GM11168 (cell line): ENCODE data around the gene RNPEP.
"Not testable (repeated sequence)": the region's sequence is repeated elsewhere in the genome, so short reads cannot be mapped to it uniquely, and the experiment has no call there.

Experiments used
- in situ Hi-C: fragments of 300-500 bp; cut with MboI; formaldehyde crosslinking; loops from one replicate; pipeline ENCODE4 v1.12.0; 2022; ENCODE audit warnings: low sequenced_read_pairs; ENCODE audit not compliant: unreplicated experiment

Gene RNPEP

GRCh38 chr1:202009326-202010179, 27.1 kb downstream of the RNPEP start:
- in situ Hi-C loops, result loop anchor here (5.0 kb wide), 1 partner anchor 113 kb away; the partner anchor contains the start of gene GPR37L1

GRCh38 chr1:202010180-202011015, 27.9 kb downstream of the RNPEP start, which contains the start of gene ELF3:
ELF3 (plus strand) TSS chr1:202010587; CDS start chr1:202011137, 550 bp downstream.
- in situ Hi-C loops, result loop anchor here (5.0 kb wide), 1 partner anchor 112 kb away; the partner anchor contains the start of gene GPR37L1

DNA sequence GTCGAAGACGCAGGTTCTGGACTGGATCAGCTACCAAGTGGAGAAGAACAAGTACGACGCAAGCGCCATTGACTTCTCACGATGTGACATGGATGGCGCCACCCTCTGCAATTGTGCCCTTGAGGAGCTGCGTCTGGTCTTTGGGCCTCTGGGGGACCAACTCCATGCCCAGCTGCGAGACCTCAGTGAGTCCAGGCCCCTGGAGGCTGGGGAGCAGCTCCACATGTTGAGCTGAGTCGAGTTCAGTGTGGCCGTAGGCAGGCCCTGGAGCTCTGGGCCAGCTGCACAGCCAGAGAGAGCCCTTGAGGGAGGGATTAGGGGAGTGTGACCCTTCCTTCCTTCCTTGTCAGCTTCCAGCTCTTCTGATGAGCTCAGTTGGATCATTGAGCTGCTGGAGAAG, 29.5 kb downstream of the RNPEP start:
- in situ Hi-C loops, result loop anchor here (5.0 kb wide), 1 partner anchor 110 kb away; the partner anchor contains the start of gene GPR37L1

DNA sequence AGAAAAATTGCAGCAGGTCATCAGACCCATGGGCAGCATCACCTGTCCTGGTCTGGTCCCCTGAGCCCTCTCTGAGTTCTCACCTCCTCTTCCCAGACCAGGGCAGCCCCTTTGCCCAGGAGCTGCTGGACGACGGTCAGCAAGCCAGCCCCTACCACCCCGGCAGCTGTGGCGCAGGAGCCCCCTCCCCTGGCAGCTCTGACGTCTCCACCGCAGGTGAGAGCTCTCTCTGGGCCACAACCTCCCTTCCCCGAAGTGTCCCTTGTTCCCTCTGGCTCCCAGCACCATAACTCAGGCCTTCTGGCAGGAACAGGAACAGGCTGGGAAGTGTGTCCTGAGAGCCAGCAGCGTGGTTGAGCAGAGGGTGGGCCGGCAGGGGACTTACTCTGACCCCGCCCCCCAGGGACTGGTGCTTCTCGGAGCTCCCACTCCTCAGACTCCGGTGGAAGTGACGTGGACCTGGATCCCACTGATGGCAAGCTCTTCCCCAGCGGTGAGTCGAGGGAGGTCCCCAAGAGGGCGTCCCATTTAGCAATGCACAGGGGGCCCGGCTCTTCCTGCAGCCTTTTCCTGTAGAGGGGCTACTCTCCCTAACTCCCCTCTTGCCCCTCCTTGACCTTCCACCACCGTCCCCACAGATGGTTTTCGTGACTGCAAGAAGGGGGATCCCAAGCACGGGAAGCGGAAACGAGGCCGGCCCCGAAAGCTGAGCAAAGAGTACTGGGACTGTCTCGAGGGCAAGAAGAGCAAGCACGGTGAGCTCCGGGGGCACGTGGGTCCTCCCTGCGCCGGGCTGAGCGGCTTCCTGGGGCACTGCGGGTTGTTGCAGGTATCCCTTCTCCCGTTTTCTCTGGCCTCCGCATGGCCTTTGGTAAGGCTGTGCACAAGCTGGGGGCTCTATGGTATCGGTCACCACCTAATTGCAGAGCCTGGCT, 30.4 kb downstream of the RNPEP start:
- in situ Hi-C loops, result loop anchor here (5.0 kb wide), 1 partner anchor 109 kb away; the partner anchor contains the start of gene GPR37L1

DNA sequence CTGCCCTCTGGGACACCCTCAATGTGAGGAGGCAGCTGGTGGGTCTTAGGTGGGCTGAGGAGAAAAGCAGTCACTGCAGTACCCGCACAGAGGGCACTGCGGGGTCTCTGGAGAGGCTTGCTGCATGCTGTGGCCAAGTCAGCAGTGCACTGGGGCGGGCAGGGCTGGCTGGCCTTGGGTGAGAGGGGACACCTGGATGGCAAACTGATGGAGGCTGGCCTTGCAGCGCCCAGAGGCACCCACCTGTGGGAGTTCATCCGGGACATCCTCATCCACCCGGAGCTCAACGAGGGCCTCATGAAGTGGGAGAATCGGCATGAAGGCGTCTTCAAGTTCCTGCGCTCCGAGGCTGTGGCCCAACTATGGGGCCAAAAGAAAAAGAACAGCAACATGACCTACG, 31.2 kb downstream of the RNPEP start:
- in situ Hi-C loops, result loop anchor here (5.0 kb wide), 1 partner anchor 109 kb away; the partner anchor contains the start of gene GPR37L1

- in situ Hi-C loops, result loop anchor here (5.0 kb wide), 1 partner anchor 108 kb away; the partner anchor contains the start of gene GPR37L1
Observed at GRCh38 chr1:202014060-202014459, 31.6 kb downstream of the RNPEP start.

GRCh38 chr1:202014915-202015661, 32.6 kb downstream of the RNPEP start:
- in situ Hi-C loops, result loop anchor here (5.0 kb wide), 1 partner anchor 107 kb away; the partner anchor contains the start of gene GPR37L1

DNA sequence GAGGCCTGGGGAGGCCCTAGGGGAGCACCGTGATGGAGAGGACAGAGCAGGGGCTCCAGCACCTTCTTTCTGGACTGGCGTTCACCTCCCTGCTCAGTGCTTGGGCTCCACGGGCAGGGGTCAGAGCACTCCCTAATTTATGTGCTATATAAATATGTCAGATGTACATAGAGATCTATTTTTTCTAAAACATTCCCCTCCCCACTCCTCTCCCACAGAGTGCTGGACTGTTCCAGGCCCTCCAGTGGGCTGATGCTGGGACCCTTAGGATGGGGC, 33.2 kb downstream of the RNPEP start:
- in situ Hi-C loops, result no loop called here

DNA sequence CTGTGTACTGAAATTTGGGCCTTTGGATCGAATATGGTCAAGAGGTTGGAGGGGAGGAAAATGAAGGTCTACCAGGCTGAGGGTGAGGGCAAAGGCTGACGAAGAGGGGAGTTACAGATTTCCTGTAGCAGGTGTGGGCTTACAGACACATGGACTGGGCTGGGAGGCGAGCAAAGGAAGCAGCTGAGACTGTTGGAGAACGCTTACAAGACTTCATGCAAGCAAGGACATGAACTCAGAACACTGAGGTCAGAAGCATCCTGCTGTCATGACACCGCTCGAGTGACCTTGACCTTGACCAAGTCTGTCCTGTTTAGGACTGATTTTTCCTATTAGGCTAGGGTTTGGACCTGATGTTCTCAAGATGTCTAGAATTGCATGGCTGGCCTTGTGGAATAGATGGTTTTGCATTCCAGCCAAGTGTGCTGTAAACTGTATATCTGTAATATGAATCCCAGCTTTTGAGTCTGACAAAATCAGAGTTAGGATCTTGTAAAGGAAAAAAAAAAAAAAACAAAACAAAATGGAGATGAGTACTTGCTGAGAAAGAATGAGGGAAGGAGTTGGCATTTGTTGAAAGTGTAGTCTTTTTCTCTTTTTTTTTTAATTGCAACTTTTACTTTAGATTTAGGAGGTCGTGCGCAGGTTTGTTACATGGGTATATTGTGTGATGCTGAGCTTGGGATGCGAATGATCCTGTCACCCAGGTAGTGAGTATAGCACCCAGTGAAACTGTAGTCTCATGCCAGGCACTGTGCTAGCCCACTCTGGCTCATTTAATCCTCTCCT, 33.8 kb downstream of the RNPEP start:
- in situ Hi-C loops, result no loop called here

DNA sequence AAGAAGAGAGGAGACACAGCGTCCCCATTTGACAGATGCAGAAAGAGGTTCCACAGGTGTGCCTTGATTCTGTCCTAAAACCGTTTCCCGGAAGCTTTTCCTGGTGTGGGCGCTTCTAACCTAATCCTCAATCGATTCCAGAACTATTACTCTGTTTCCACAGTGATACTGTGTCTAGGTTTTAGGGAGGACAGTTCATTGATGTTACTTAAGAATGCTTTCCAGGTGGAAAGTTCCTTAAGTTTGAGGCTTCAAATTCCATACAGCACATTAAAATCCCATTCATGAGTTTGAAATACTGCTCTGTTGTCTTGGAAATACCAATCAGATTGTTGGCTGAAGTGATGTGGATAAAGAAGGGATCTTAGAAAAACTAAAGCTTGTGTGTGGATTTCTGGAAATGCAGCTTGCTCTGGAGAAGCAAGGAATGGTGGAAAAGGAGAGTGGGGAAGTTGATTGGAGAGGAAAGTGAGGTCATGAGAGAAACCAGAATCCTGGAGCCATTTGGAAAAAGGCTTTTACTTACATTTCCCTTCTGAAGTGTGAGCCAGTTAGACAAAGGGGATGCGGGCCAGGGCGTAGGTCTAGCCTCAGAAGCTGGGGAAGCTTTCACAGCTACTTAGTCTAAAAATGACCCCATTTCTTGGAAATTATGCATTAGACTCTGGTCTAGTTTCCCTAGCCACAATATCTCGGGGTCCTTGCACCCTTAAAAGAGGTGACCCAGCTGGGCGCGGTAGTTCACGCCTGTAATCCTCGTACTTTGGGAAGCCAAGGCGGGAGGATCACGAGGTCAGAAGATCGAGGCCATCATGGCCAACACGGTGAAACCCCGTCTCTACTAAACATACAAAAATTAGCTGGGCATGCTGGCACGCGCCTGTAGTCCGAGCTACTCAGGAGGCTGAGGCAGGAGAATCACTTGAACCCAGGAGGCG, 34.6 kb downstream of the RNPEP start:
- in situ Hi-C loops, result no loop called here

GRCh38 chr1:202017749-202018467, 35.5 kb downstream of the RNPEP start:
- in situ Hi-C loops, result no loop called here

DNA sequence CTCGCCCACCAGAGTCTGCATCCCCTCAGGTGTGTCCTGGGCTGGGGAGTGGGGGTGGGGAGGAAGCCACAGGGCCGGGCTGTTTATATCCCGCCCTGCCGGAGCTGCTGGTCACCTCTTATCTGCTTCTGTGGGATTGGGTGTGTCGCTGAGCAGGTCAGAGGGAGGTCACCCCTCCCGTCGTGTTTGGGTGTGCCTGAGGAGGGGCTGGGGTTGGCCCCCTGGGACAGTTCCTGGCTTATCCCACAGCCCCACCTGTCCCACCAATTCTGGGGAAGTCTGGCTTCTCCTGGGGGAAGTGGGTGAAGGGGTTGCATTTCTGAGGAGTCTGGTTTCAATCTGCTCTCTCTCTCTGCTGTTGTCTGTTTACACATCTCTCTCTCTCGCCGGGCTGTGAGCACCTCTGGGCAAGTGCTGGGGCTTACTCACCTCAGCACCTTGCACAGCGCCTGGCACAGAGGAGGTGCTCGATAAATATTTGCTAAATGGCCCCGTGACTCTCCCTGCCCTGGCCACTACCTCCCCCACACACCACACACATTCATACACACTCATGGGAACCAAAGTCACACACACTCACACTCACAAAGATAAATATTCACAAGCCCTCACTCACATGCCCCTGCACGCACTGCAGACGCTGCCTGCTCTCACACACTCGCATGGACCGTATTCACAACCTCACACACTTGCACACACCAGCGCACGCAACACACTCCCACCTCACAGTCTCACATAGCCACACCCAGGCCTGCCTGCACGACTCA, 36.2 kb downstream of the RNPEP start:
- in situ Hi-C loops, result no loop called here

GRCh38 chr1:202019235-202019558, 36.7 kb downstream of the RNPEP start:
- in situ Hi-C loops, result not testable (repeated sequence)

GRCh38 chr1:202023001-202023433, 40.6 kb downstream of the RNPEP start:
- in situ Hi-C loops, result no loop called here

GRCh38 chr1:202029171-202029665, 46.8 kb downstream of the RNPEP start:
- in situ Hi-C loops, result no loop called here

- in situ Hi-C loops, result no loop called here
Observed at GRCh38 chr1:202029727-202030126, 47.3 kb downstream of the RNPEP start.
